ENCODE data around the gene SLC16A10.
"Not testable (repeated sequence)": the region's sequence is repeated elsewhere in the genome, so short reads cannot be mapped to it uniquely, and the experiment has no call there.

DNA sequence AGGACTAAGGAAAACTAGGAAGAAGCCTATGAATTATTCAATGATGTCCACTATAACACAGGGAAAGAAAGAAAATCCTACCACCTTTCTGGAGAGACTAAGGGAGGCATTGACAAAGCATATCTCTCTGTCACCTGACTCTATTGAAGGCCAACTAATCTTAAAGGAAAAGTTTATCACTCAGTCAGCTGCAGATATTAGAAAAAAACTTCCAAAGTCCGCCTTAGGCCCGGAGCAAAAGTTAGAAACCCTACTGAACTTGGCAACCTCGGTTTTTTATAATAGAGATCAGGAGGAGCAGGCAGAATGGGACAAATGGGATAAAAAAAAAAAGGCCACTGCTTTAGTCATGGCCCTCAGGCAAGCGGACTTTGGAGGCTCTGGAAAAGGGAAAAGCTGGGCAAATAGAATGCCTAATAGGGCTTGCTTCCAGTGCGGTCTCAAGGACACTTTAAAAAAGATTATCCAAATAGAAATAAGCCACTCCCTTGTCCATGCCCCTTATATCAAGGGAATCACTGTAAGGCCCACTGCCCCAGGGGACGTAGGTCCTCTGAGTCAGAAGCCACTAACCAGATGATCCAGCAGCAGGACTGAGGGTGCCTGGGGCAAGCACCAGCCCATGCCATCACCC lies 47.0 kb downstream of the SLC16A10 start:
- not testable (repeated sequence) for TF ChIP-seq CREB1 (CRISPR knock-in tag; IDR thresholded peaks at IDR 0.05; ENCODE audit: low read depth)
- TF ChIP-seq, protein P1, sequence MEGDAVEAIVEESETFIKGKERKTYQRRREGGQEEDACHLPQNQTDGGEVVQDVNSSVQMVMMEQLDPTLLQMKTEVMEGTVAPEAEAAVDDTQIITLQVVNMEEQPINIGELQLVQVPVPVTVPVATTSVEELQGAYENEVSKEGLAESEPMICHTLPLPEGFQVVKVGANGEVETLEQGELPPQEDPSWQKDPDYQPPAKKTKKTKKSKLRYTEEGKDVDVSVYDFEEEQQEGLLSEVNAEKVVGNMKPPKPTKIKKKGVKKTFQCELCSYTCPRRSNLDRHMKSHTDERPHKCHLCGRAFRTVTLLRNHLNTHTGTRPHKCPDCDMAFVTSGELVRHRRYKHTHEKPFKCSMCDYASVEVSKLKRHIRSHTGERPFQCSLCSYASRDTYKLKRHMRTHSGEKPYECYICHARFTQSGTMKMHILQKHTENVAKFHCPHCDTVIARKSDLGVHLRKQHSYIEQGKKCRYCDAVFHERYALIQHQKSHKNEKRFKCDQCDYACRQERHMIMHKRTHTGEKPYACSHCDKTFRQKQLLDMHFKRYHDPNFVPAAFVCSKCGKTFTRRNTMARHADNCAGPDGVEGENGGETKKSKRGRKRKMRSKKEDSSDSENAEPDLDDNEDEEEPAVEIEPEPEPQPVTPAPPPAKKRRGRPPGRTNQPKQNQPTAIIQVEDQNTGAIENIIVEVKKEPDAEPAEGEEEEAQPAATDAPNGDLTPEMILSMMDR (conservative IDR thresholded peaks at IDR 0.05; ENCODE audit: low read depth in 2 of 2): not testable (repeated sequence)

Data from GM23338 (cell line).